Suprapubic skin (tissue), 4 donors: ENCODE data around the gene PITPNM3. TPM values are rescaled to one million over a fixed set of nuclear protein-coding genes. Genes with fewer than 3 reads are reported as not detected.

ENCODE experiments used
- DNase-seq, 2 donors: peaks; one replicate each; pipeline ENCODE4 v3.0.0-alpha.2; 2019; ENCODE audit warnings: low spot score in 2 of 2
- H3K27ac ChIP-seq: fragments of 200-600 bp; sonication (generic); one replicate; pipeline ENCODE4 v1.5.1; 2019
- H3K27me3 ChIP-seq: fragments of 200-600 bp; sonication (generic); one replicate; pipeline ENCODE4 v1.5.1; 2019
- H3K36me3 ChIP-seq: fragments of 200-600 bp; sonication (generic); one replicate; pipeline ENCODE4 v1.5.1; 2019
- H3K4me1 ChIP-seq: fragments of 200-600 bp; sonication (generic); one replicate; pipeline ENCODE4 v1.5.1; 2019
- H3K4me3 ChIP-seq: fragments of 200-600 bp; sonication (generic); one replicate; pipeline ENCODE4 v1.5.1; 2019; ENCODE audit warnings: mild to moderate bottlenecking
- H3K9me3 ChIP-seq: fragments of 200-600 bp; sonication (generic); one replicate; pipeline ENCODE4 v1.5.1; 2019
- CTCF ChIP-seq, 2 donors: fragments of 200-600 bp in 1 of 2; fragments of 450-650 bp in 1 of 2; sonication (generic) in 1 of 2; IDR thresholded peaks; one replicate each; pipeline ENCODE4 v1.5.1; 2016 to 2019; ENCODE audit warnings: antibody characterized with exemption in 2 of 2, mild to moderate bottlenecking in 1 of 2, moderate library complexity in 1 of 2
- EP300 ChIP-seq: sonication (generic); formaldehyde crosslinking; IDR thresholded peaks from one replicate; pipeline ENCODE4 v1.6.1; 2017; ENCODE audit warnings: antibody characterized with exemption
- POLR2A ChIP-seq, 2 donors: fragments of 450-650 bp; IDR thresholded peaks; one replicate each; pipeline ENCODE4 v1.6.1; 2017; ENCODE audit warnings: antibody characterized with exemption in 2 of 2, mild to moderate bottlenecking in 2 of 2, moderate library complexity in 2 of 2
- POLR2AphosphoS5 ChIP-seq, 3 donors: sonication (generic); formaldehyde crosslinking; IDR thresholded peaks; one replicate each; pipeline ENCODE4 v1.6.1; 2017; ENCODE audit warnings: antibody characterized with exemption in 3 of 3
- WGBS: methylation state at CpG from one replicate; pipeline ENCODE4 v1.1.5; 2018; 5-methylcytosine and 5-hydroxymethylcytosine counted together
- total RNA-seq, 4 donors: library from RNA; depleted of rRNA; stranded (reverse); fragments of >200 nt; gene quantifications; one replicate each; pipeline ENCODE4 v1.1.0, GENCODE V29; 2016

PITPNM3 gene
- total RNA-seq, 4 donors from 2014 or later: 16.4 to 31.1 (median 19.2) TPM

- DNase-seq: no peak
- H3K9me3 ChIP-seq: no peaks in the 10 kb centered on the region
- peaks cover 9% of the 10 kb centered on the region for H3K36me3 ChIP-seq
- H3K27me3 ChIP-seq: no peaks in the 10 kb centered on the region
- 94% methylated on average over 4 of the region's 4 CpGs for WGBS
- no peak for TF ChIP-seq CTCF (IDR thresholded peaks at IDR 0.05)
- TF ChIP-seq EP300: no peak
- no peak for TF ChIP-seq POLR2AphosphoS5 (IDR thresholded peaks at IDR 0.05)
- TF ChIP-seq POLR2A (IDR thresholded peaks at IDR 0.05): no peak
- H3K4me1 ChIP-seq: peaks cover 15% of the 10 kb centered on the region
- no peak overlapping the region for H3K4me3 ChIP-seq
- H3K27ac ChIP-seq: no peak overlapping the region
Observed at GRCh38 chr17:6542577-6542976, 13.8 kb downstream of the PITPNM3 start.

- DNase-seq: no peak
- TF ChIP-seq POLR2AphosphoS5 (IDR thresholded peaks at IDR 0.05) (no peak), EP300 (no peak), CTCF (IDR thresholded peaks at IDR 0.05) (no peak), POLR2A (IDR thresholded peaks at IDR 0.05) (no peak)
- 80% methylated on average over 4 of the region's 4 CpGs for WGBS
- H3K36me3 ChIP-seq: peaks cover 11% of the 10 kb centered on the region
- H3K4me1 ChIP-seq: peaks cover 15% of the 10 kb centered on the region
- no peaks in the 10 kb centered on the region for H3K9me3 ChIP-seq
- H3K4me3 ChIP-seq: no peak overlapping the region
- H3K27ac ChIP-seq: no peak overlapping the region
- H3K27me3 ChIP-seq: no peaks in the 10 kb centered on the region
Observed at GRCh38 chr17:6541886-6542285, 14.5 kb downstream of the PITPNM3 start.

DNA sequence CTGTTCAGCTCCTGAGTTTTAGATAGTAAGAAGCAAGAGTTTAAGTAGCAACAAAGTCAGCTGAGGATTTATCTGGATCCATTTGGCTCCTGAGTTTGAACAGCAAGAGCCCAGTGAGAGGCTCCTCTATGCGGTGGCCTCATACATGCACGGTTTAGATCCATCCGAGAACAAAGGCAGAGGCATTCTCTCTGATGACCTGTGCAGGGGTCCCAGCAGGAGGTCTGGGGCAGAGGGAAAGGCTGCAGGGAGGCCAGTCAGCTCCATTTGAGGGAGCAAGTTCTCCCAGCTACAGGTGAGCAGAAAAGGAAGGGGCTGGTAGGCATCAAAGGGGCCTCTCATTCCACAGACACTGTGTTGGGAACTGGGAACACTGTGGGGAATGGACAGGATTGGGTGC is 16.5 kb downstream of the PITPNM3 start:
- no peaks in the 10 kb centered on the region for H3K27me3 ChIP-seq
- H3K36me3 ChIP-seq: peaks cover 14% of the 10 kb centered on the region

DNA sequence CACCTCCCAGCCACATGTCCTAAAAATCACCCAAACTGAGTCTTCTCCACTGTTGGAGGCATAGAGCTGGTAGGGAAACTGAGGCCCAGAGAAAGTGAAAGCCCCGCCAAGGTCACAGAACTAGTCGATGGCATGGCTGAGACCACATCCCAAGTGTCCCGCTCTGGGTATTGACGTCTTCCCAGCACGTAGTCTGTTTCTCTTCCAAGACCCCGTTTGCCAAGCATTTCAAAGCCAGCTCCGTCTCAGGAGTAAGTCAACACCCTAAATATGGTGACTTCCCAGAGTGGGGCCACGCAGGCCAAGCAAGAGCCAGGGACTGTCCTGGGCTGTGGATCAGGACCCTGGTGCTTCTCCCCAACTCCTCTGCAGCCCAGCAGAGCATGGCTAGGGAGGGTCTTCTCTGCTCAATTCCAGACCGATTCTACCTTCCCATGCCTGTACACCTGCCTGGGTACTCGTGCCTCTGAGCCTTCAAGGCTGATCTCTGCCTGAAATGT is 19.7 kb downstream of the PITPNM3 start:
- Histone ChIP-seq H3K36me3 (peaks cover 14% of the 10 kb centered on the region), H3K4me1 (no peaks in the 10 kb centered on the region), H3K4me3 (no peak overlapping the region), H3K9me3 (no peaks in the 10 kb centered on the region), H3K27ac (no peak overlapping the region), H3K27me3 (no peaks in the 10 kb centered on the region)
- DNase-seq: peak in 1 of 2 donors; percentile 52
- 93% methylated on average over 10 of the region's 10 CpGs for WGBS
- no peak for TF ChIP-seq CTCF (IDR thresholded peaks at IDR 0.05)
- no peak for TF ChIP-seq POLR2AphosphoS5 (IDR thresholded peaks at IDR 0.05)
- TF ChIP-seq POLR2A (IDR thresholded peaks at IDR 0.05): no peak
- TF ChIP-seq EP300: no peak

More for the DNA sequence above, 16.5 kb downstream of the PITPNM3 start:
- Histone ChIP-seq H3K27ac (no peak overlapping the region), H3K4me1 (peaks cover 1% of the 10 kb centered on the region), H3K9me3 (no peaks in the 10 kb centered on the region), H3K4me3 (no peak overlapping the region)
- DNase-seq: no peak
- TF ChIP-seq POLR2AphosphoS5 (IDR thresholded peaks at IDR 0.05) (no peak), POLR2A (IDR thresholded peaks at IDR 0.05) (no peak), EP300 (no peak), CTCF (IDR thresholded peaks at IDR 0.05) (no peak)
- WGBS: 93% methylated on average over 3 of the region's 3 CpGs

- H3K4me3 ChIP-seq: no peak overlapping the region
- no peaks in the 10 kb centered on the region for H3K9me3 ChIP-seq
- 92% methylated on average over 10 of the region's 10 CpGs for WGBS
- H3K27me3 ChIP-seq: no peaks in the 10 kb centered on the region
- peaks cover 14% of the 10 kb centered on the region for H3K36me3 ChIP-seq
- no peak for TF ChIP-seq EP300
- TF ChIP-seq POLR2AphosphoS5 (IDR thresholded peaks at IDR 0.05): no peak
- TF ChIP-seq CTCF (IDR thresholded peaks at IDR 0.05): no peak
- TF ChIP-seq POLR2A (IDR thresholded peaks at IDR 0.05): no peak
- H3K4me1 ChIP-seq: no peaks in the 10 kb centered on the region
- no peak overlapping the region for H3K27ac ChIP-seq
- DNase-seq: peak in 1 of 2 donors; percentile 59
Observed at GRCh38 chr17:6536053-6536452, 20.3 kb downstream of the PITPNM3 start.
